SU-DHL-6 (cell line): ENCODE measurements around the gene PPP1R2.

ENCODE experiments used
- H2AFZ ChIP-seq: fragments of 200-600 bp; sonication (generic); 2 replicates; pipeline ENCODE4 v1.6.1; 2014; ENCODE audit warnings: low read depth, mild to moderate bottlenecking, moderate library complexity, mixed read lengths, antibody characterized with exemption, low read length; ENCODE audit not compliant: severe bottlenecking
- H3F3A ChIP-seq: fragments of 200-600 bp; shearing (Covaris generic); 2 replicates; pipeline ENCODE4 v1.6.0; 2016; ENCODE audit warnings: antibody characterized with exemption, mild to moderate bottlenecking; ENCODE audit not compliant: insufficient read depth
- H3K27ac ChIP-seq: fragments of 200-600 bp; sonication (generic); 2 replicates; pipeline ENCODE4 v1.5.1; 2016; ENCODE audit warnings: low read depth, mild to moderate bottlenecking, low read length, moderate library complexity, mixed read lengths
- H3K27me3 ChIP-seq: fragments of 200-600 bp; sonication (generic), shearing (Covaris generic); 2 replicates; pipeline ENCODE4 v1.6.0; 2014; ENCODE audit warnings: mild to moderate bottlenecking, low read length
- H3K36me3 ChIP-seq: fragments of 200-600 bp; sonication (generic); 2 replicates; pipeline ENCODE4 v1.6.1; 2014; ENCODE audit warnings: mild to moderate bottlenecking, low read length, mixed read lengths
- H3K4me2 ChIP-seq: fragments of 300-600, 200-600 bp; shearing (Covaris generic), sonication (generic); 2 replicates; pipeline ENCODE4 v1.6.0; 2014; ENCODE audit warnings: low read length, low read depth, mild to moderate bottlenecking; ENCODE audit not compliant: poor library complexity, severe bottlenecking
- H3K4me3 ChIP-seq: fragments of 200-600 bp; sonication (generic); 2 replicates; pipeline ENCODE4 v1.5.1; 2014; ENCODE audit warnings: antibody characterized with exemption, low read length, mild to moderate bottlenecking, mixed read lengths; ENCODE audit not compliant: insufficient read depth, poor library complexity, severe bottlenecking
- H3K79me2 ChIP-seq: fragments of 200-600 bp; sonication (generic); 2 replicates; pipeline ENCODE4 v1.6.1; 2014; ENCODE audit warnings: mild to moderate bottlenecking, low read length, moderate library complexity; ENCODE audit not compliant: insufficient read depth
- H3K9ac ChIP-seq: fragments of 200-600 bp; sonication (generic); 2 replicates; pipeline ENCODE4 v1.7.0; 2014; ENCODE audit warnings: mild to moderate bottlenecking, low read length
- H3K9me2 ChIP-seq: fragments of 200-600 bp; sonication (generic); replicated peaks from 2 replicates; pipeline ENCODE4 v1.6.1; 2014; ENCODE audit warnings: low read length; ENCODE audit not compliant: insufficient read depth
- H3K9me3 ChIP-seq: fragments of 200-600 bp; sonication (generic); 2 replicates; pipeline ENCODE4 v1.6.1; 2014; ENCODE audit warnings: low read length, mixed read lengths; ENCODE audit not compliant: insufficient read depth
- H4K20me1 ChIP-seq: fragments of 200-600 bp; sonication (generic); 2 replicates; pipeline ENCODE4 v1.6.1; 2014; ENCODE audit warnings: low read depth, mild to moderate bottlenecking, antibody characterized with exemption, low read length, moderate library complexity, mixed read lengths
- CTCF ChIP-seq: fragments of 200-600 bp; sonication (generic); IDR thresholded peaks from one replicate; pipeline ENCODE4 v1.5.1; 2017; ENCODE audit warnings: antibody characterized with exemption, mild to moderate bottlenecking, low read length, moderate library complexity; ENCODE audit not compliant: insufficient read depth, poor library complexity, severe bottlenecking
- EZH2phosphoT487 ChIP-seq: fragments of 200-600 bp; sonication (generic), shearing (Covaris generic); conservative IDR thresholded peaks from 2 replicates; pipeline ENCODE4 v1.6.1; 2018; ENCODE audit warnings: mild to moderate bottlenecking, antibody characterized with exemption, low read length, moderate library complexity, mixed read lengths

The PPP1R2 gene

GRCh38 chr3:195583831-195584542 lies 40.9 kb upstream of the PPP1R2 start, which contains the start of gene APOD:
TSS of gene APOD (minus strand) at chr3:195583940. CDS start at chr3:195579461, 4,479 bp downstream.
- H3K36me3 ChIP-seq, result no peaks in the 10 kb centered on the region
- 0 out of 2 replicates have a peak, but pooled peaks cover 13% of the 10 kb centered on the region for H3F3A ChIP-seq
- H3K4me2 ChIP-seq, result peak within 1 kb of the TSS; percentile 86
- no peaks in the 10 kb centered on the region for H3K27me3 ChIP-seq
- H4K20me1 ChIP-seq, result no peaks in the 10 kb centered on the region
- TF ChIP-seq EZH2phosphoT487, result no peak
- no peak for TF ChIP-seq CTCF
- no peaks in the 10 kb centered on the region for H3K79me2 ChIP-seq
- no peaks in the 10 kb centered on the region for H3K9me2 ChIP-seq
- peak within 1 kb of the TSS; percentile 75 for H3K27ac ChIP-seq
- peak within 1 kb of the TSS; percentile 57 for H3K9ac ChIP-seq
- H3K9me3 ChIP-seq, result no peaks in the 10 kb centered on the region
- H3K4me3 ChIP-seq, result peak within 1 kb of the TSS; percentile 49
- peak within 1 kb of the TSS; percentile 70 for H2AFZ ChIP-seq

GRCh38 chr3:195582947-195583346 lies 39.8 kb upstream of the PPP1R2 start:
- H3K27me3 ChIP-seq, result no peaks in the 10 kb centered on the region
- no peaks in the 10 kb centered on the region for H3K9me2 ChIP-seq
- H3K27ac ChIP-seq, result peak overlapping the region; percentile 75
- H3K9ac ChIP-seq, result peak overlapping the region; percentile 57
- 0 out of 2 replicates have a peak, but pooled peaks cover 11% of the 10 kb centered on the region for H3F3A ChIP-seq
- no peaks in the 10 kb centered on the region for H3K79me2 ChIP-seq
- H3K36me3 ChIP-seq, result no peaks in the 10 kb centered on the region
- peak overlapping the region; percentile 70 for H2AFZ ChIP-seq
- peak; percentile 15 for TF ChIP-seq CTCF
- no peak for TF ChIP-seq EZH2phosphoT487
- H3K4me3 ChIP-seq, result peak overlapping the region; percentile 49
- no peaks in the 10 kb centered on the region for H3K9me3 ChIP-seq
- peak overlapping the region; percentile 86 for H3K4me2 ChIP-seq
- H4K20me1 ChIP-seq, result no peaks in the 10 kb centered on the region

GRCh38 chr3:195580744-195581443 lies 37.8 kb upstream of the PPP1R2 start:
- Histone ChIP-seq H3K9me3 (no peaks in the 10 kb centered on the region), H3K4me2 (peak overlapping the region; percentile 86), H3K79me2 (no peaks in the 10 kb centered on the region), H3K9ac (peak overlapping the region; percentile 29; the same call in 1 of the 2 replicates), H3K27me3 (no peaks in the 10 kb centered on the region), H3K36me3 (no peaks in the 10 kb centered on the region), H4K20me1 (no peaks in the 10 kb centered on the region), H3K27ac (peak overlapping the region; percentile 42), H3K4me3 (no peak overlapping the region), H3K9me2 (no peaks in the 10 kb centered on the region), H3F3A (0 out of 2 replicates have a peak, but pooled peaks cover 11% of the 10 kb centered on the region), H2AFZ (no peak overlapping the region)
- no peak for TF ChIP-seq EZH2phosphoT487
- TF ChIP-seq CTCF, result no peak
